Measurements from ENCODE around the gene CBFA2T3. TPM values are rescaled to one million over a fixed set of nuclear protein-coding genes. Genes with fewer than 3 reads are reported as not detected.

Gene CBFA2T3
- total RNA-seq, 1 donor from 2014 or later: 2.4 TPM

DNA sequence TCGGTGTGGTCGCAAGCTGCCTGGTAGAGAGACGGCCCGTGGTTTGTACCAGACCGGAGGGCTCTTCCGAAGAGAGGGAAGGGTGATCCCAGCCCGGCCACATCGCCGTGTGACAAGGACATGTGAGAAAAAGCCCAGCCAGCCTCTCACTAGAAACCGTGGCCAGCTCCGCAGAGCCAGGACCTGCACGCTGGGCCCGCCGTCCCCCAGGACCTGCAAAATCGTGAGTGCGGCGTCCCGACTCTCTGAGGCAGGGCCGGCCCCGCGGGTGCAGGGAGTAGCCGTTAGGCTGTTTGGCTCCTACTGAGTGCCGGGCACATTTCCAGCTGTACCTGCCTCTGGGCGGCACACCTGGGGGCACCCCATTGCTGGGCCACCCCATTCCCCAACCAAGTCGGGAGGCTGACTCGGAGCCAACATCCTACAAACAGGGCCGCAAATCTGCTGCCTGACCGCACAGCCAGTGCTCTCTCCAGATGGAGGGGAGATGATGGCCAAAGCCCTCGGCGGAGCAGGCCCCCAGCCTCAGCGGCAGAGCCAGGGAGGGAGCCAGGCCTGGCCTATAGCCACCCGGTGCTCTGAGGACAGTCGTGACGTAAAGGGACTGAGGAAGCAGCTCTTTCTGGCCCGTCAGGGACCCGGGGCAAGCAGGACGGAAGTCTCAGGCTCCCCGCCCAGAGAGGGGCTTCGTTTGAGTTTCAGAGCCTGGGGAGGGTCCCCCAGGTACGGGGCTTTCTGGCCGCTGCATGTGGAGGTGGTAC lies 76.9 kb downstream of the CBFA2T3 start:
- H3K27ac Mint-ChIP-seq (ENCODE audit: unreplicated experiment): no peak overlapping the region
- Histone ChIP-seq H3K36me3 (ENCODE audit: insufficient read depth, low read length) (no peaks in the 10 kb centered on the region), H2AFZ (ENCODE audit: low read depth, low read length) (no peak overlapping the region), H3K9me3 (ENCODE audit: insufficient read depth, low read depth, low read length) (no peaks in the 10 kb centered on the region), H3K9ac (ENCODE audit: low read length) (no peak overlapping the region), H3K4me3 (ENCODE audit: insufficient read depth, low read depth, low read length) (no peak overlapping the region), H4K20me1 (ENCODE audit: insufficient read depth, low read length) (no peaks in the 10 kb centered on the region), H3K27ac (ENCODE audit: low read depth, low read length) (no peak overlapping the region), H3K79me2 (ENCODE audit: insufficient read depth, low read length) (no peaks in the 10 kb centered on the region), H3K27me3 (ENCODE audit: insufficient read depth, low read length) (no peaks in the 10 kb centered on the region), H3K4me2 (ENCODE audit: low read length) (no peak overlapping the region), H3K4me1 (ENCODE audit: insufficient read depth, low read length) (no peaks in the 10 kb centered on the region)
- H3K9me3 Mint-ChIP-seq (ENCODE audit: unreplicated experiment): no peaks in the 10 kb centered on the region
- DNase-seq (ENCODE audit: low read depth) (no peak), FAIRE-seq (no peak)
- TF ChIP-seq, protein P1, sequence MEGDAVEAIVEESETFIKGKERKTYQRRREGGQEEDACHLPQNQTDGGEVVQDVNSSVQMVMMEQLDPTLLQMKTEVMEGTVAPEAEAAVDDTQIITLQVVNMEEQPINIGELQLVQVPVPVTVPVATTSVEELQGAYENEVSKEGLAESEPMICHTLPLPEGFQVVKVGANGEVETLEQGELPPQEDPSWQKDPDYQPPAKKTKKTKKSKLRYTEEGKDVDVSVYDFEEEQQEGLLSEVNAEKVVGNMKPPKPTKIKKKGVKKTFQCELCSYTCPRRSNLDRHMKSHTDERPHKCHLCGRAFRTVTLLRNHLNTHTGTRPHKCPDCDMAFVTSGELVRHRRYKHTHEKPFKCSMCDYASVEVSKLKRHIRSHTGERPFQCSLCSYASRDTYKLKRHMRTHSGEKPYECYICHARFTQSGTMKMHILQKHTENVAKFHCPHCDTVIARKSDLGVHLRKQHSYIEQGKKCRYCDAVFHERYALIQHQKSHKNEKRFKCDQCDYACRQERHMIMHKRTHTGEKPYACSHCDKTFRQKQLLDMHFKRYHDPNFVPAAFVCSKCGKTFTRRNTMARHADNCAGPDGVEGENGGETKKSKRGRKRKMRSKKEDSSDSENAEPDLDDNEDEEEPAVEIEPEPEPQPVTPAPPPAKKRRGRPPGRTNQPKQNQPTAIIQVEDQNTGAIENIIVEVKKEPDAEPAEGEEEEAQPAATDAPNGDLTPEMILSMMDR (IDR thresholded peaks at IDR 0.05; ENCODE audit: insufficient read depth, low read depth, low read length): no peak
- no peak for TF ChIP-seq EZH2 (IDR thresholded peaks at IDR 0.05; ENCODE audit: insufficient read depth, low read length)
- H3K4me1 Mint-ChIP-seq (ENCODE audit: low read depth, unreplicated experiment): no peaks in the 10 kb centered on the region
- no peaks in the 10 kb centered on the region for H3K36me3 Mint-ChIP-seq (ENCODE audit: low read depth, unreplicated experiment)
- peaks cover 17% of the 10 kb centered on the region for H3K27me3 Mint-ChIP-seq (ENCODE audit: low read depth, unreplicated experiment)
- H3K4me3 Mint-ChIP-seq (ENCODE audit: unreplicated experiment): no peak overlapping the region

GRCh38 chr16:88897696-88898425 lies 79.1 kb downstream of the CBFA2T3 start:
- Histone ChIP-seq H2AFZ (ENCODE audit: low read depth, low read length) (no peak overlapping the region), H3K36me3 (ENCODE audit: insufficient read depth, low read length) (no peaks in the 10 kb centered on the region), H3K9ac (ENCODE audit: low read length) (no peak overlapping the region), H3K4me2 (ENCODE audit: low read length) (no peak overlapping the region), H4K20me1 (ENCODE audit: insufficient read depth, low read length) (no peaks in the 10 kb centered on the region), H3K4me3 (ENCODE audit: insufficient read depth, low read depth, low read length) (no peak overlapping the region), H3K27ac (ENCODE audit: low read depth, low read length) (no peak overlapping the region), H3K9me3 (ENCODE audit: insufficient read depth, low read depth, low read length) (no peaks in the 10 kb centered on the region), H3K79me2 (ENCODE audit: insufficient read depth, low read length) (no peaks in the 10 kb centered on the region), H3K27me3 (ENCODE audit: insufficient read depth, low read length) (no peaks in the 10 kb centered on the region), H3K4me1 (ENCODE audit: insufficient read depth, low read length) (no peaks in the 10 kb centered on the region)
- TF ChIP-seq EZH2 (IDR thresholded peaks at IDR 0.05; ENCODE audit: insufficient read depth, low read length): no peak
- TF ChIP-seq, protein P1 (IDR thresholded peaks at IDR 0.05; ENCODE audit: insufficient read depth, low read depth, low read length): no peak
- peaks cover 12% of the 10 kb centered on the region for H3K27me3 Mint-ChIP-seq (ENCODE audit: low read depth, unreplicated experiment)
- H3K36me3 Mint-ChIP-seq (ENCODE audit: low read depth, unreplicated experiment): no peaks in the 10 kb centered on the region
- FAIRE-seq (no peak), DNase-seq (ENCODE audit: low read depth) (no peak)
- H3K9me3 Mint-ChIP-seq (ENCODE audit: unreplicated experiment): no peaks in the 10 kb centered on the region
- H3K4me3 Mint-ChIP-seq (ENCODE audit: unreplicated experiment): no peak overlapping the region
- no peaks in the 10 kb centered on the region for H3K4me1 Mint-ChIP-seq (ENCODE audit: low read depth, unreplicated experiment)
- no peak overlapping the region for H3K27ac Mint-ChIP-seq (ENCODE audit: unreplicated experiment)

Data from astrocyte (in vitro differentiated cells and primary cell).